Neural progenitor cell (in vitro differentiated cells): ENCODE results near the gene RBFOX1. TPM values are rescaled to one million over a fixed set of nuclear protein-coding genes. Genes with fewer than 3 reads are reported as not detected.

Source experiments
- DNase-seq: peaks from one replicate; pipeline ENCODE4 v3.0.0-alpha.2; 2016; ENCODE audit warnings: low spot score
- H2AFZ ChIP-seq: fragments of 200-600 bp; sonication (generic); replicated peaks from 2 replicates; pipeline ENCODE4 v1.6.1; 2016; ENCODE audit warnings: antibody characterized with exemption
- H3F3A ChIP-seq: fragments of 200-600 bp; sonication (generic); 2 replicates; pipeline ENCODE4 v1.6.1; 2016; ENCODE audit warnings: antibody characterized with exemption, low read depth
- H3K27ac ChIP-seq: fragments of 200-600 bp; sonication (generic); 2 replicates; pipeline ENCODE4 v1.5.1; 2016; ENCODE audit warnings: mild to moderate bottlenecking
- H3K27me3 ChIP-seq: fragments of 200-600 bp; sonication (generic); 2 replicates; pipeline ENCODE4 v1.6.1; 2016; ENCODE audit warnings: mild to moderate bottlenecking, moderate library complexity
- H3K36me3 ChIP-seq: fragments of 200-600 bp; sonication (generic); 2 replicates; pipeline ENCODE4 v1.5.1; 2016
- H3K4me1 ChIP-seq: fragments of 200-600 bp; sonication (generic); 2 replicates; pipeline ENCODE4 v1.6.1; 2016; ENCODE audit warnings: mixed run types
- H3K4me2 ChIP-seq: fragments of 200-600 bp; sonication (generic); 2 replicates; pipeline ENCODE4 v1.6.1; 2016
- H3K4me3 ChIP-seq: fragments of 200-600 bp; sonication (generic); 2 replicates; pipeline ENCODE4 v1.5.1; 2016
- H3K79me2 ChIP-seq: fragments of 200-600 bp; sonication (generic); 2 replicates; pipeline ENCODE4 v1.6.1; 2016; ENCODE audit warnings: low read depth
- H3K9ac ChIP-seq: fragments of 200-600 bp; sonication (generic); 2 replicates; pipeline ENCODE4 v1.6.1; 2016
- H3K9me3 ChIP-seq: fragments of 200-600 bp; sonication (generic); 2 replicates; pipeline ENCODE4 v1.5.1; 2016; ENCODE audit warnings: low read depth
- H4K20me1 ChIP-seq: fragments of 200-600 bp; sonication (generic); 2 replicates; pipeline ENCODE4 v1.6.1; 2016; ENCODE audit warnings: low read depth
- H3K27ac Mint-ChIP-seq: 3 replicates; pipeline ENCODE4 v1.8.0; 2021; ENCODE audit warnings: mixed read lengths
- H3K27me3 Mint-ChIP-seq: 2 replicates; pipeline ENCODE4 v1.8.0; 2022; ENCODE audit warnings: low read depth, mild to moderate bottlenecking, inconsistent platforms, moderate library complexity, mixed read lengths; ENCODE audit not compliant: insufficient read depth
- H3K36me3 Mint-ChIP-seq: 3 replicates; pipeline ENCODE4 v1.8.0; 2021; ENCODE audit warnings: mixed read lengths
- H3K4me1 Mint-ChIP-seq: 3 replicates; pipeline ENCODE4 v1.8.0; 2021; ENCODE audit warnings: mixed read lengths
- H3K4me3 Mint-ChIP-seq: 3 replicates; pipeline ENCODE4 v1.8.0; 2021; ENCODE audit warnings: mild to moderate bottlenecking, moderate library complexity, mixed read lengths
- H3K9me3 Mint-ChIP-seq: 3 replicates; pipeline ENCODE4 v1.8.0; 2020; ENCODE audit warnings: mixed read lengths
- CTCF ChIP-seq: fragments of 200-600 bp; sonication (generic); IDR thresholded peaks from 2 replicates; pipeline ENCODE4 v1.5.1; 2017; ENCODE audit warnings: antibody characterized with exemption, mild to moderate bottlenecking
- EZH2 ChIP-seq: fragments of 200-600 bp; sonication (generic); IDR thresholded peaks from 2 replicates; pipeline ENCODE4 v1.6.1; 2017; ENCODE audit warnings: antibody characterized with exemption, mild to moderate bottlenecking, moderate library complexity
- EZH2phosphoT487 ChIP-seq: fragments of 200-600 bp; sonication (generic); IDR thresholded peaks from 2 replicates; pipeline ENCODE4 v1.6.1; 2017; ENCODE audit warnings: antibody characterized with exemption
- total RNA-seq: library from RNA; depleted of rRNA; stranded (reverse); fragments of >200 nt; gene quantifications from 2 replicates; pipeline ENCODE4 v1.2.3, GENCODE V29; 2015; ENCODE audit warnings: low replicate concordance

Gene RBFOX1
- total RNA-seq, 1 donor from 2014 or later: 1.2 TPM

GRCh38 chr16:7397901-7398300, 65.3 kb downstream of the RBFOX1 start:
- no peak overlapping the region for H3K9ac ChIP-seq
- no peak overlapping the region for H2AFZ ChIP-seq
- Mint-ChIP-seq H3K4me1 (peaks cover 4% of the 10 kb centered on the region), H3K36me3 (no peaks in the 10 kb centered on the region), H3K4me3 (no peak overlapping the region), H3K27me3 (no peaks in the 10 kb centered on the region), H3K9me3 (no peaks in the 10 kb centered on the region), H3K27ac (no peak overlapping the region)
- no peaks in the 10 kb centered on the region for H4K20me1 ChIP-seq
- DNase-seq: no peak
- no peak overlapping the region for H3K4me2 ChIP-seq
- TF ChIP-seq EZH2 (no peak), EZH2phosphoT487 (no peak), CTCF (no peak)
- no peaks in the 10 kb centered on the region for H3K4me1 ChIP-seq
- no peaks in the 10 kb centered on the region for H3K9me3 ChIP-seq
- H3K27ac ChIP-seq: no peak overlapping the region
- H3K4me3 ChIP-seq: no peak overlapping the region
- no peaks in the 10 kb centered on the region for H3K36me3 ChIP-seq
- no peaks in the 10 kb centered on the region for H3F3A ChIP-seq
- no peaks in the 10 kb centered on the region for H3K79me2 ChIP-seq
- H3K27me3 ChIP-seq: no peaks in the 10 kb centered on the region

GRCh38 chr16:7398536-7398935, 65.9 kb downstream of the RBFOX1 start:
- H3K36me3 Mint-ChIP-seq: no peaks in the 10 kb centered on the region
- H3K79me2 ChIP-seq: no peaks in the 10 kb centered on the region

GRCh38 chr16:7399296-7399695, 66.7 kb downstream of the RBFOX1 start:
- Histone ChIP-seq H3F3A (no peaks in the 10 kb centered on the region), H3K4me3 (no peak overlapping the region), H3K4me2 (no peak overlapping the region), H3K36me3 (no peaks in the 10 kb centered on the region), H3K27me3 (no peaks in the 10 kb centered on the region), H3K9ac (no peak overlapping the region), H3K9me3 (no peaks in the 10 kb centered on the region), H3K79me2 (no peaks in the 10 kb centered on the region), H4K20me1 (no peaks in the 10 kb centered on the region), H2AFZ (no peak overlapping the region), H3K4me1 (no peaks in the 10 kb centered on the region), H3K27ac (no peak overlapping the region)
- H3K4me1 Mint-ChIP-seq: peaks cover 4% of the 10 kb centered on the region
- H3K4me3 Mint-ChIP-seq: no peak overlapping the region
- no peak overlapping the region for H3K27ac Mint-ChIP-seq
- DNase-seq: no peak
- H3K36me3 Mint-ChIP-seq: no peaks in the 10 kb centered on the region
- no peak for TF ChIP-seq EZH2phosphoT487
- no peak for TF ChIP-seq CTCF
- TF ChIP-seq EZH2: no peak
- H3K9me3 Mint-ChIP-seq: no peaks in the 10 kb centered on the region
- H3K27me3 Mint-ChIP-seq: peaks cover 2% of the 10 kb centered on the region

More at GRCh38 chr16:7398536-7398935, 65.9 kb downstream of the RBFOX1 start:
- Histone ChIP-seq H3K9ac (no peak overlapping the region), H3K4me2 (no peak overlapping the region), H3F3A (no peaks in the 10 kb centered on the region), H3K4me3 (no peak overlapping the region), H3K4me1 (no peaks in the 10 kb centered on the region), H3K27me3 (no peaks in the 10 kb centered on the region), H3K9me3 (no peaks in the 10 kb centered on the region), H3K27ac (no peak overlapping the region), H4K20me1 (no peaks in the 10 kb centered on the region), H2AFZ (no peak overlapping the region), H3K36me3 (no peaks in the 10 kb centered on the region)
- TF ChIP-seq CTCF (no peak), EZH2phosphoT487 (no peak), EZH2 (no peak)
- no peak for DNase-seq
- H3K27ac Mint-ChIP-seq: no peak overlapping the region
- peaks cover 4% of the 10 kb centered on the region for H3K4me1 Mint-ChIP-seq
- H3K9me3 Mint-ChIP-seq: no peaks in the 10 kb centered on the region
- H3K4me3 Mint-ChIP-seq: no peak overlapping the region
- no peaks in the 10 kb centered on the region for H3K27me3 Mint-ChIP-seq
